Naive thymus-derived CD8-positive, alpha-beta T cell (primary cell): ENCODE data around the gene SMIM1. TPM values are rescaled to one million over a fixed set of nuclear protein-coding genes. Genes with fewer than 3 reads are reported as not detected.
"Not testable (repeated sequence)": the region's sequence is repeated elsewhere in the genome, so short reads cannot be mapped to it uniquely, and the experiment has no call there.

Experiments used
- ATAC-seq, 2 donors: fragments of 150-1000 bp; cut with Tn5 transposase in 1 of 2; sonication (Bioruptor Pico), chemical (Tn5 transposase) in 1 of 2; 1 replicate in 1 of 2; 2 replicates in 1 of 2; pipeline ENCODE4 v1.10.0; 2021; ENCODE audit warnings: mild to moderate bottlenecking in 2 of 2, moderate library complexity in 2 of 2
- POLR2A ChIA-PET: fragments of 350-600 bp; sonication (Branson Sonifier 250); formaldehyde crosslinking; loops from one replicate; lab custom pipeline; 2021; ENCODE audit warnings: antibody characterized with exemption; lab: Charles Lee
- DNase-seq, 10 donors: peaks; one replicate each; pipeline versions ENCODE4 v3.0.0 to v3.0.0-alpha.2; 2020 to 2022
- H3K27ac Mint-ChIP-seq, 10 donors: one replicate each; pipeline ENCODE4 v1.8.0; 2020 to 2022; ENCODE audit warnings: mild to moderate bottlenecking in 10 of 10, mixed read lengths in 10 of 10, moderate library complexity in 4 of 10, inconsistent platforms in 1 of 10
- H3K27me3 Mint-ChIP-seq, 5 donors: one replicate each; pipeline ENCODE4 v1.8.0; 2021 to 2022; ENCODE audit warnings: mixed read lengths in 5 of 5
- H3K36me3 Mint-ChIP-seq, 3 donors: one replicate each; pipeline ENCODE4 v1.8.0; 2020 to 2022; ENCODE audit warnings: mixed read lengths in 3 of 3, mild to moderate bottlenecking in 2 of 3, inconsistent platforms in 1 of 3
- H3K4me1 Mint-ChIP-seq, 4 donors: one replicate each; pipeline ENCODE4 v1.8.0; 2021 to 2022; ENCODE audit warnings: mixed read lengths in 4 of 4
- H3K4me3 Mint-ChIP-seq, 10 donors: one replicate each; pipeline ENCODE4 v1.8.0; 2020 to 2022; ENCODE audit warnings: mild to moderate bottlenecking in 10 of 10, mixed read lengths in 10 of 10, moderate library complexity in 6 of 10, inconsistent platforms in 1 of 10
- H3K9me3 Mint-ChIP-seq, 9 donors: one replicate each; pipeline ENCODE4 v1.8.0; 2020 to 2022; ENCODE audit warnings: mixed read lengths in 9 of 9, mild to moderate bottlenecking in 3 of 9, inconsistent platforms in 1 of 9, moderate library complexity in 1 of 9
- polyA plus RNA-seq, 3 donors: library from polyadenylated mRNA; unstranded; fragments of 300-500 nt; fragmentation: Illumina TruSeq; gene quantifications; one replicate each; pipeline ENCODE4 v1.2.3, GENCODE V29; 2021
- total RNA-seq, 8 experiments: library from RNA in 2 of 8; stranded (reverse) in 2 of 8; gene quantifications; one replicate each; pipeline ENCODE4 v1.2.3 and lab custom pipeline; 2021 to 2026

The SMIM1 gene
- total and polyA plus RNA-seq, 5 experiments from 2014 or later, result 1.3 to 5.7 (median 2.3) TPM

DNA sequence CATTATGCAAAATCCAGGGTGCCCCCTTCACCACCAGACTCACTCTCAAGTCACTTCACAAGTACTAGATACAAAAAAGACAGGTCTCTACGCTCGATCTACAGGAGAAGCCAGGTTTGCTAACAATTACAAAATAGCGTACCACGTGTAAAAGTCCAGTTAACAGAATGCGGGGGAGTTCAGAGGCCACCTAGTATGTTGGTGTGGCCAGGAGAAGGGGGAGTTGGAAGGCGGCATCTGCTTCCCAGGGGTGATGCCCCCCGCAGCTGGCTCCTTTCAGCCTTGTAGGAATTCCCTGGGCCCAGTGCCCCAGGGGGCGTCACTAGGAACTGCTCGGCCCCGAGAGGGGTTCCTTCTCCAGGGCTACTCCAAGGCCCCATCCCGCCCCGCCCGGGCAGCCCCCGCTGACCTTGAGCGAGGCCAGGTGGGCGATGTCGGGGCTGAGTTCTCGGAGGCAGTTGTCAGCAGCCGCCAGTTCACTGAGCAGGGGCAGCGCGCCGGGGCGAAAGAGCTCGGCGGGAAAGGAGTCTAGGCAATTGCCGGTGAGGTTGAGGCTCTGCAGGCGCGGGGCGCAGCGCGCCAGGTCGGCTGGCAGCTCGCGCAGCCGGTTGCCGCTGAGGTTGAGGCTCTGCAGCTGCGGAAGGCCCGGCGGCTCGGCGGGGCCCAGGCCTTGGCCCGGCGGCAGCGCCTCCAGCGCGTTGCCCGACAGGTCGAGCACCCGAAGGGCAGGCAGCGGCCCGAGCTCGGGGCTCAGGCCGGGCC lies 23.1 kb downstream of the SMIM1 start:
- no peak for ATAC-seq
- Mint-ChIP-seq H3K9me3 (peaks cover 0 to 10% (median 0%) of the 10 kb centered on the region in 9 donors), H3K27ac (peak overlapping the region in 9 of 10 donors; percentile 19 to 88 (median 37)), H3K4me1 (peaks cover 15 to 53% (median 43%) of the 10 kb centered on the region in 4 donors), H3K4me3 (peak overlapping the region; percentile 74 to 91 (median 84)), H3K27me3 (peaks cover 1 to 12% (median 4%) of the 10 kb centered on the region in 5 donors), H3K36me3 (peaks cover 1 to 12% (median 5%) of the 10 kb centered on the region in 3 donors)
- POLR2A ChIA-PET, result interaction anchor here (0.6 to 2.2 kb wide), 9 partner anchors 8 to 107 kb away, joined by 3 to 15 read pairs (median 5); partner anchors contain the start of gene C1orf174
- peak in 1 of 10 donors; percentile 58 for DNase-seq

DNA sequence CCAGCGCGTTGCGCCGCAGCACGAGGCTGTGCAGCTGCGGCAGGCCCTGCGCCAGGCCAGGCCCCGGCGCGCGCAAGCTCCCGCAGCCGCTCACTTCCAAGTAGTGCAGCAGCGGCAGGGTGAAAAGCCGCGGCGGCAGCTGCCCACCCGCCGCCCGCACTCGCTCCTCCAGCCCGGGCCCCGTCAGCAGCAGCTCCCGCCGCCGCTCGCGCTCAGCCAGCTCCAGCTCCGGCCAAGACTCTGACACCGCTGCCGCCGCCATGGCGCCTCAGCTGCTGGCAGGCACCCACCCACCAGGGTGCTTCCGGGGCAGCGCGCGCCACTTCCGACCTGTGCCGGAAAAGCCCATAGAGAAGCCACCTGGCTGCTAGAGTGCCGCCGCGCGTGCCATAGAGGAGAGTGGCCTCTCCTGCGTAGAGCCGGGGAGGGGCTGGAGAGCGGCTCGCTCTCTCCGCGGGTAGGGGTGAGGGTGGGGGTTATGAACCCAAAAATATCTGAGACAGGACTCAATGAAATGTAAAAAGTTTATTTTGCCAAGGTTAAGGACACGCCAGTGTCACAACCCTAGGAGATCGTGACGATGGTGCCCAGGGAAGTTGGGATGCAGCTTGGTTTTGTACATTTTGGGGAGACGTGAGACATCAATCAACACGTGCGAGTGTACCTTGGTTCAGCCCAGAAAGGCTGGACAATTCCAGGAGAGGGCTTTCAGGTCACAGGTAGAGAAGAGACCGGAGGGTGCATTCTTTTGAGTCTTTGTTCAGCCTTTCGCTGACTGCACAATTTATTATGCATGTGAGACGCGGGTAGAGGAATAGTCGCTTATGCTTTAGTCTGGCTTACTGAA lies 23.9 kb downstream of the SMIM1 start, which contains the start of gene LRRC47:
Gene LRRC47, minus strand, starts transcription at position 284 of the 847 bp plus-strand sequence. Its CDS starts 22 bp downstream, at position 262.
- peaks cover 7 to 20% (median 11%) of the 10 kb centered on the region in 5 donors for H3K27me3 Mint-ChIP-seq
- POLR2A ChIA-PET, result interaction anchor here (0.6 to 2.2 kb wide), 9 partner anchors 9 to 107 kb away, joined by 3 to 15 read pairs (median 5); partner anchors contain the start of gene C1orf174
- H3K36me3 Mint-ChIP-seq, result peaks cover 1 to 12% (median 5%) of the 10 kb centered on the region in 3 donors
- peak; percentile 100 for ATAC-seq
- H3K4me3 Mint-ChIP-seq, result peak within 1 kb of the TSS; percentile 84 to 98 (median 96)
- peak within 1 kb of the TSS; percentile 86 to 99 (median 96) for H3K27ac Mint-ChIP-seq
- H3K4me1 Mint-ChIP-seq, result peaks cover 18 to 54% (median 45%) of the 10 kb centered on the region in 4 donors
- DNase-seq, result peak; percentile 90 to 96 (median 93)
- H3K9me3 Mint-ChIP-seq, result peaks cover 0 to 10% (median 0%) of the 10 kb centered on the region in 9 donors

DNA sequence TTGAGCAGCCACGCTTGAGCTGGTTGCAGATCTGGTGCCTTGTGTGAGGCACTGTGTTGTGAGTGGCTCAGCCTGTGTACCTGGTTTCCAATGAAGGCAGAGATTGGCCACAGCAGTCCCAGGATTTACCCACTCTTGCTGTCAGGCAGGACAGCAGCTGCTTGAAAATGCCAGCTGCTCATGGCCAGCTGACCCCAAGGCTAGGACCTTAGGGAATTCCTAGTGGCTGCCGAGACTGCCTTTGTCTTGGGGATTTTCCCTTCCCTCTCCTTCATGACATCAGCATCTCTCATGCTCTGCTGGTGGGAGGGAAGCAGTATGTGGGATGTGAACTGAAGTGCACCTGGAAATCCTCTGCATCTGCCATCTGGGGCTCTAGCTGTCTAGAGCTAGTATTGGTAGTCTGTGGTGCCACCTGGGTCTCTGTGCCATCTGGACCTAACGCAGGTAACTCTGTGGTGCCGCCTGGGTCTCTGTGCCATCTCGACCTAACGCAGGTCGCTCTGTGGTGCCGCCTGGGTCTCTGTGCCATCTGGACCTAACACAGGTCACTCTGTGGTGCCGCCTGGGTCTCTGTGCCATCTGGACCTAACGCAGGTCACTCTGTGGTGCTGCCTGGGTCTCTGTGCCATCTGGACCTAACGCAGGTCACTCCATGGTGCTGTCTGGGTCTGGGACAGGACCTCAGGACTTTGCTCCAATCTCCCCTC lies 27.6 kb downstream of the SMIM1 start:
- H3K9me3 Mint-ChIP-seq, result peaks cover 0 to 10% (median 0%) of the 10 kb centered on the region in 9 donors
- H3K27ac Mint-ChIP-seq, result no peak overlapping the region
- DNase-seq (peak in 1 of 10 donors; percentile 34), ATAC-seq (no peak)
- H3K4me1 Mint-ChIP-seq, result peaks cover 14 to 20% (median 16%) of the 10 kb centered on the region in 4 donors
- peaks cover 0 to 5% (median 0%) of the 10 kb centered on the region in 3 donors for H3K36me3 Mint-ChIP-seq
- POLR2A ChIA-PET, result no interaction called here
- no peak overlapping the region for H3K4me3 Mint-ChIP-seq
- peaks cover 23 to 57% (median 39%) of the 10 kb centered on the region in 5 donors for H3K27me3 Mint-ChIP-seq

DNA sequence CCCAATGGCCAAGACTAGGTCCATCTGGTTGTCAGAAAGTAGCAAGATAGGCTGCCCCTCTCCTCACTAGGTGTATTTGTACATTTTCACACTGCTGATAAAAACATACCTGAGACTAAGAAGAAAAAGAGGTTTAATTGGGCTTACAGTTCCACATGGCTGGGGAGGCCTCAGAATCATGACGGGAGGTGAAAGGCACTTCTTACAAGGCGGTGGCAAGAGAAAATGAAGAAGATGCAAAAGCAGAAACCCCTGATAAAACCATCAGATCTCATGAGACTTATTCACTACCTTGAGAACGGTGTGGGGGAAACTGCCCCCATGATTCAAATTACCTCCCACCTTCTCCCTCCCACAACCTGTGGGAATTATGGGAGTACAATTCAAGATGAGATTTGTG lies 28.2 kb downstream of the SMIM1 start:
- POLR2A ChIA-PET, H3K4me3 Mint-ChIP-seq: not testable (repeated sequence)
- peaks cover 23 to 63% (median 41%) of the 10 kb centered on the region in 5 donors for H3K27me3 Mint-ChIP-seq

DNA sequence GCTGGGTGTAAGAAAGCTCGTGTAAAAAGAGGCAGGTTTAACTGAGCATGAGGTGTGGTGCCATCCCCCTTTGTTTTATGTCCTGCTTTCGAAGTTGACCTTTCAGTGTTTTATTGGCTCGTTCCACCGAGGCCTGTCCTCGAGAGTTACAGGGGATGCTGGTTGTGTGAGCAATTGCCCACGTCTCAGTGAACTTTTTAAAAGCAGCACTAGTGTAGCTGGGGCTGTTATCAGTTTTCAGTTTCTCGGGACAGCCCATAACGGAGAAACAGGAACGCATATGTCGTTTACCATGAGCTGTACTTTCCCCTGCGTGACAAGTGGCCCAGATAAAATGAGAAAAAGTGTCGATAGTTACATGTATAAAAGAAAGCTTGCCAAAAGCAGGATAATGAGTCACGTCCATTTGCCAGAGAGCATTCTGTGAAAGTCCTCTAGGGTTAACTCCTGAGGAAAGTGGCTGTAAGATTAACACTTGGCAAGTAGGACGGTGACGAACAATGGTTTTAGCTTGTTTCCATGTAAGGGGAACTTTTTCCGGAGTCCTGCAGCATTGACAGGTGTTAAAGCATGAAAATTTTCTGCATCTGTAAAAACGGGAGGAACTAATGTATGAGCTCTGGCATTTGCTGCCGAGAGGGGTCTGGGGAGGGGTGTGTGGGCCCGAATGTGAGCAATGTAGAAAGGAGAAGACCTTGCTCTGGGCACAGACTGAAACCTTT lies 31.5 kb downstream of the SMIM1 start:
- Mint-ChIP-seq H3K36me3 (no peaks in the 10 kb centered on the region), H3K27me3 (peaks cover 23 to 79% (median 43%) of the 10 kb centered on the region in 5 donors), H3K27ac (peak overlapping the region in 1 of 10 donors; percentile 7), H3K4me1 (peaks cover 3 to 5% (median 4%) of the 10 kb centered on the region in 4 donors), H3K9me3 (no peaks in the 10 kb centered on the region), H3K4me3 (no peak overlapping the region)
- DNase-seq (no peak), ATAC-seq (no peak)
- POLR2A ChIA-PET, result no interaction called here

More for the DNA sequence above, 28.2 kb downstream of the SMIM1 start:
- ATAC-seq, DNase-seq, H3K36me3 Mint-ChIP-seq, H3K9me3 Mint-ChIP-seq, H3K27ac Mint-ChIP-seq: not testable (repeated sequence)
- peaks cover 11 to 15% (median 14%) of the 10 kb centered on the region in 4 donors for H3K4me1 Mint-ChIP-seq

DNA sequence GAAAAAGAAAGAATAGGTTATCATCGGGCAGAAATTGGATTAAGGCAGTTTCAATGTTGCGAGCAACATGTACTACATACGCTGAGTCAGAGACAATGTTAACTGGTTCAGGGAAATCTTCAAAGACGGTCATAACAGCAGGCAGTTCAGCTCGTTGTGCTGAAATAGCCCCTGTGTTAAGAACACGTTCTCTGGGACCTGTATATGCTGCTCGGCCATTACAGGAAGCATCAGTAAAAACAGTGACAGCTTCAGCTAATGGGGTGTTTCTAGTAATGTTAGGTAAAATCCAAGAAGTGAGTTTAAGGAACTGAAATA lies 32.0 kb downstream of the SMIM1 start:
- H3K27me3 Mint-ChIP-seq, result peaks cover 23 to 78% (median 42%) of the 10 kb centered on the region in 5 donors
- H3K4me1 Mint-ChIP-seq, DNase-seq, H3K36me3 Mint-ChIP-seq, H3K4me3 Mint-ChIP-seq, H3K27ac Mint-ChIP-seq, H3K9me3 Mint-ChIP-seq, ATAC-seq, POLR2A ChIA-PET: not testable (repeated sequence)

DNA sequence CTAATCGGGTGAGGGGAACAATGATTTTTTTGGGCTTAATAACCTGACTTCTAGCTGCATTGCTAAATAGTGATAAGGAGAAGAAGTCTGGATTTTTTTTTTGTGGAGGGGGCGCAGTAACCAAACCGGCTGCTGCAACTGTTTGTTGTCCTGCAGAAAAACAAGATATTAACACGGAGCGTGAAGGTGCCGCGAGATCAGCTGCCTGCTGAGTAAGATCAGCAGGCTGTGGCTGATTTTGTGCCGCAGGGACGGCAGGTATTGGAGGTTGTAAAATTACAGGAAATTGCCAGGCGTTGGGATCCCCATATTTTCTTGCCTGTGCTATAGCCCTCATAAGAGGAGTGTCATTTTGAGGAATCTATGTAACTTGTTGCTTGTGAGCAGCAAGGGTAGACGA lies 32.5 kb downstream of the SMIM1 start:
- Mint-ChIP-seq H3K4me3 (no peak overlapping the region), H3K4me1 (peaks cover 4 to 5% (median 4%) of the 10 kb centered on the region in 4 donors), H3K27me3 (peaks cover 23 to 73% (median 39%) of the 10 kb centered on the region in 5 donors), H3K9me3 (no peaks in the 10 kb centered on the region), H3K27ac (no peak overlapping the region), H3K36me3 (no peaks in the 10 kb centered on the region)
- ATAC-seq, result no peak
- POLR2A ChIA-PET, result no interaction called here
- peak in 1 of 10 donors; percentile 10 for DNase-seq

DNA sequence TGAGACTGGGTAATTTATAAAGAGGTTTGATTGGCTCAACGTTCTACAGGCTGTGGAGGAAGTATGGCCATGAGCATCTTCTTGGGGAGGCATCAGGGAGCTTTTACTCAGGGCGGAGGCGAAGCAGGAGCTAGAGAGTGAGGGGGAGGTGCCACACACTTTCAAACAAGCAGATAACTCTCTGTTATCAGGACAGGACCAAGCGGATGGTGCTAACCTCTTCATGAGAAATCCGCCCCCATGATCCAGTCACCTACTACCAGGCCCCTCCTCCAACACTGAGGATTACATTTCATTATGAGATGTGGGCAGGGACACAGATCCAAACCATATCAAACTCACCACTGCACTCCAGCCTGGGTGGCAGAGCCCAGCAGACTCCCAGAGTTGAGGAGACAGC lies 35.2 kb downstream of the SMIM1 start:
- no peaks in the 10 kb centered on the region for H3K9me3 Mint-ChIP-seq
- H3K4me1 Mint-ChIP-seq, result peaks cover 0 to 2% (median 0%) of the 10 kb centered on the region in 4 donors
- H3K36me3 Mint-ChIP-seq, result no peaks in the 10 kb centered on the region
- peaks cover 9 to 46% (median 21%) of the 10 kb centered on the region in 5 donors for H3K27me3 Mint-ChIP-seq
- H3K4me3 Mint-ChIP-seq, result no peak overlapping the region
- ATAC-seq (no peak), DNase-seq (no peak)
- POLR2A ChIA-PET, result no interaction called here
- H3K27ac Mint-ChIP-seq, result no peak overlapping the region

DNA sequence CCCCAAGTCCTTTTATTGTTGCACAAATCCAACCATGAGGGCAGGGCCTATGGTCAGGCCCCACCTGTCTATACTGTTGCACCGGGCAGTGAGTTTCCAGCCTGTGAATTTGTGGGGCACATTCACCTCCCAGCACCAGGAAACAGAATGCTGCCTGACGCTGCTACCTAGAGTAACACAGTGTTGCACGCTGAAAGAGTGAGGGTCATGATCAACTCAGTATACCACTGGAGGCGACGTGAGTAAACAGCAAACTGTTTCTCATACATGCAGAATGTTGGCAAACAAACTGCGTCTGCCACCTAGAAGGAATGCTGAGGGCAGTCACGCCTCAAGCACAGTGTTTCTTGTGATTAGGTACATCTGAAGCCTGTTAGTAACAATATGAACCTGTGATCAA lies 37.1 kb downstream of the SMIM1 start:
- ATAC-seq, result no peak
- Mint-ChIP-seq H3K27ac (peak overlapping the region in 1 of 10 donors; percentile 82), H3K27me3 (peaks cover 0 to 27% (median 8%) of the 10 kb centered on the region in 5 donors), H3K9me3 (no peaks in the 10 kb centered on the region), H3K4me3 (peak overlapping the region in 1 of 10 donors; percentile 19), H3K4me1 (peaks cover 0 to 2% (median 0%) of the 10 kb centered on the region in 4 donors), H3K36me3 (peaks cover 0 to 9% (median 0%) of the 10 kb centered on the region in 3 donors)
- POLR2A ChIA-PET, result no interaction called here
- DNase-seq, result peak in 1 of 10 donors; percentile 16

DNA sequence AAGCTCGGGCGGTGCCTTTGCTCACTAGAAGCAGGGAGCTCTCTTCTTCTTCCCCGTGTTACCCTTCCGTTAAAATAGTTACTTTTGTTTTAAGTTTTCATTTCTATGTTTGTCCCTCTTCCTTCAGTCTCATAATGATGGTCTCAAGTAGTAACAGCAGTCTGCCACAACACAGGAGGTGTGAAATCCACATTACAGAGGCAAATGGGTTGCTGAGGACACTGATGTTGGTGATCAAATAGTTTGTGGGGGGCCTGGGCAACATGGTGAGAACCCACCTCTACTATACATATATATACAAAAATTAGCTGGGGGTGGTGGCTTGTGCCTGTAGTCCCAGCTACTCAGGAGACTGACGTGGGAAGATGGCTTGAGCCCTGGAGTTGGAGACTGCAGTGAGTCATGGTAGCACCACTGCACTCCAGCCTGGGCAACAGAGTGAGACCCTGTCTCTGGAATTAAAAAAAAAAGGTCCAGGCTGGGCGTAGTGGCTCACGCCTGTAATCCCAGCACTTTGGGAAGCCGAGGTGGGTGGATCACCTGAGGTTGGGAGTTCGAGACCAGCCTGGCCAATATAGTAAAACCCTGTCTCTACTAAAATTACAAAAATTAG lies 37.7 kb downstream of the SMIM1 start:
- H3K9me3 Mint-ChIP-seq, ATAC-seq, POLR2A ChIA-PET, H3K4me1 Mint-ChIP-seq: not testable (repeated sequence)
- peak overlapping the region in 1 of 10 donors; percentile 19 for H3K4me3 Mint-ChIP-seq
- H3K27me3 Mint-ChIP-seq, result peaks cover 0 to 21% (median 3%) of the 10 kb centered on the region in 5 donors
- H3K27ac Mint-ChIP-seq, result peak overlapping the region in 1 of 10 donors; percentile 82
- DNase-seq, result peak in 1 of 10 donors; percentile 23
- H3K36me3 Mint-ChIP-seq, result peaks cover 0 to 14% (median 0%) of the 10 kb centered on the region in 3 donors

DNA sequence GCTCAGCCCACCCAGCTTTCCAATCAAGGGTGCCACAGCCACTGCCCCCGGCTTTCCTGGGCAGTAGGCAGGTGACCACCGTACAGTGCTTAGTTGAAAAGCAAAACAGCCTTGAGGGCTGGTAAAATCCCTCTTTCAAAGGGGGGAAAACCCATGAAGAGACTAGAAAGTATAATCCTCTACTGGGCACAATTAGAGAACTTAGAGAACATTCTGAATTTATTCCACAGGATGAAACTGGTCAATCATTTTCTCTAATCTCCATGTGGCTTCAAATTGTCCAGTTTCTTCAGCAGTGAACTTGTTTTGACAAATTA lies 39.0 kb downstream of the SMIM1 start:
- DNase-seq (no peak), ATAC-seq (no peak)
- peaks cover 0 to 2% (median 0%) of the 10 kb centered on the region in 4 donors for H3K4me1 Mint-ChIP-seq
- H3K27ac Mint-ChIP-seq, result peak overlapping the region in 1 of 10 donors; percentile 73
- H3K4me3 Mint-ChIP-seq, result no peak overlapping the region
- peaks cover 0 to 10% (median 0%) of the 10 kb centered on the region in 5 donors for H3K27me3 Mint-ChIP-seq
- POLR2A ChIA-PET, result no interaction called here
- no peaks in the 10 kb centered on the region for H3K9me3 Mint-ChIP-seq
- peaks cover 0 to 22% (median 4%) of the 10 kb centered on the region in 3 donors for H3K36me3 Mint-ChIP-seq
